WTC11 (cell line): Measurements from ENCODE around the gene GGA2. TPM values are rescaled to one million over a fixed set of nuclear protein-coding genes. Genes with fewer than 3 reads are reported as not detected.

Source experiments
- CREM ChIP-seq: sonication (generic); formaldehyde crosslinking; IDR thresholded peaks from 2 replicates; pipeline ENCODE4 v1.8.1; 2022; ENCODE audit warnings: mild to moderate bottlenecking, missing genetic modification reagents, moderate library complexity
- ESRRA ChIP-seq: sonication (generic); formaldehyde crosslinking; IDR thresholded peaks from 2 replicates; pipeline ENCODE4 v1.8.1; 2022; ENCODE audit warnings: mild to moderate bottlenecking, missing genetic modification reagents, borderline replicate concordance
- FOXP1 ChIP-seq: sonication (generic); formaldehyde crosslinking; IDR thresholded peaks from 2 replicates; pipeline ENCODE4 v1.8.0; 2022; ENCODE audit warnings: missing genetic modification reagents, mild to moderate bottlenecking, moderate library complexity, borderline replicate concordance
- KAT7 ChIP-seq: sonication (generic); formaldehyde crosslinking; IDR thresholded peaks from 2 replicates; pipeline ENCODE4 v1.8.1; 2023; ENCODE audit warnings: missing genetic modification reagents, mild to moderate bottlenecking, borderline replicate concordance
- SMAD3 ChIP-seq: sonication (generic); formaldehyde crosslinking; IDR thresholded peaks from 2 replicates; pipeline ENCODE4 v1.8.0; 2022; ENCODE audit warnings: missing genetic modification reagents, mild to moderate bottlenecking, borderline replicate concordance
- TCF7 ChIP-seq: sonication (generic); formaldehyde crosslinking; IDR thresholded peaks from 2 replicates; pipeline ENCODE4 v1.8.0; 2022; ENCODE audit warnings: mild to moderate bottlenecking, low read depth, missing genetic modification reagents, moderate library complexity
- ZNF138 ChIP-seq: sonication (generic); formaldehyde crosslinking; conservative IDR thresholded peaks from 2 replicates; pipeline ENCODE4 v1.8.1; 2022; ENCODE audit warnings: mild to moderate bottlenecking, moderate library complexity, missing genetic modification reagents
- ZNF219 ChIP-seq: sonication (generic); formaldehyde crosslinking; IDR thresholded peaks from 2 replicates; pipeline ENCODE4 v1.8.0; 2023; ENCODE audit warnings: missing genetic modification reagents, mild to moderate bottlenecking, borderline replicate concordance
- ZNF232 ChIP-seq: sonication (generic); formaldehyde crosslinking; IDR thresholded peaks from 2 replicates; pipeline ENCODE4 v1.8.0; 2022; ENCODE audit warnings: mild to moderate bottlenecking, missing genetic modification reagents
- ZNF423 ChIP-seq: fragments of 250-450 bp; sonication (Bioruptor Pico); IDR thresholded peaks from 2 replicates; pipeline ENCODE4 v2.1.2; 2022; ENCODE audit warnings: mild to moderate bottlenecking, moderate library complexity
- total RNA-seq: library from RNA; stranded (reverse); gene quantifications from 3 replicates; pipeline ENCODE4 v1.2.3, GENCODE V29; 2021
- TF ChIP-seq, protein P1 (sequence below): sonication (generic); formaldehyde crosslinking; IDR thresholded peaks from 2 replicates; pipeline ENCODE4 v1.8.1; 2023; ENCODE audit warnings: mild to moderate bottlenecking, missing genetic modification reagents, moderate library complexity
- TF ChIP-seq, protein P2 (sequence below): sonication (generic); formaldehyde crosslinking; IDR thresholded peaks from 2 replicates; pipeline ENCODE4 v1.8.1; 2022; ENCODE audit warnings: low read depth, mild to moderate bottlenecking, moderate library complexity, missing genetic modification reagents, borderline replicate concordance
- TF ChIP-seq, protein P3 (sequence below): sonication (generic); formaldehyde crosslinking; IDR thresholded peaks from 2 replicates; pipeline ENCODE4 v1.8.1; 2023; ENCODE audit warnings: mild to moderate bottlenecking, moderate library complexity, missing genetic modification reagents
- TF ChIP-seq, protein P4 (sequence below): sonication (generic); formaldehyde crosslinking; IDR thresholded peaks from 2 replicates; pipeline ENCODE4 v1.8.0; 2022; ENCODE audit warnings: mild to moderate bottlenecking, missing genetic modification reagents
- TF ChIP-seq, protein P5 (sequence below): sonication (generic); formaldehyde crosslinking; IDR thresholded peaks from 2 replicates; pipeline ENCODE4 v1.8.1; 2023; ENCODE audit warnings: mild to moderate bottlenecking, missing genetic modification reagents
- TF ChIP-seq, protein P6 (sequence below): sonication (generic); formaldehyde crosslinking; IDR thresholded peaks from 2 replicates; pipeline ENCODE4 v1.8.1; 2023; ENCODE audit warnings: mild to moderate bottlenecking, missing genetic modification reagents, borderline replicate concordance
- TF ChIP-seq, protein P7 (sequence below): sonication (generic); formaldehyde crosslinking; IDR thresholded peaks from 2 replicates; pipeline ENCODE4 v1.8.1; 2022; ENCODE audit warnings: mild to moderate bottlenecking, moderate library complexity, missing genetic modification reagents
- TF ChIP-seq, protein P8 (sequence below): sonication (generic); formaldehyde crosslinking; IDR thresholded peaks from 2 replicates; pipeline ENCODE4 v1.8.1; 2022; ENCODE audit warnings: mild to moderate bottlenecking, missing genetic modification reagents, moderate library complexity, borderline replicate concordance
- TF ChIP-seq, protein P9 (sequence below): fragments of 200-600 bp; IDR thresholded peaks from 2 replicates; pipeline ENCODE4 v1.8.0; 2022; ENCODE audit warnings: antibody characterized with exemption

GGA2 gene
- total RNA-seq, 1 experiment from 2014 or later: 107 TPM

DNA sequence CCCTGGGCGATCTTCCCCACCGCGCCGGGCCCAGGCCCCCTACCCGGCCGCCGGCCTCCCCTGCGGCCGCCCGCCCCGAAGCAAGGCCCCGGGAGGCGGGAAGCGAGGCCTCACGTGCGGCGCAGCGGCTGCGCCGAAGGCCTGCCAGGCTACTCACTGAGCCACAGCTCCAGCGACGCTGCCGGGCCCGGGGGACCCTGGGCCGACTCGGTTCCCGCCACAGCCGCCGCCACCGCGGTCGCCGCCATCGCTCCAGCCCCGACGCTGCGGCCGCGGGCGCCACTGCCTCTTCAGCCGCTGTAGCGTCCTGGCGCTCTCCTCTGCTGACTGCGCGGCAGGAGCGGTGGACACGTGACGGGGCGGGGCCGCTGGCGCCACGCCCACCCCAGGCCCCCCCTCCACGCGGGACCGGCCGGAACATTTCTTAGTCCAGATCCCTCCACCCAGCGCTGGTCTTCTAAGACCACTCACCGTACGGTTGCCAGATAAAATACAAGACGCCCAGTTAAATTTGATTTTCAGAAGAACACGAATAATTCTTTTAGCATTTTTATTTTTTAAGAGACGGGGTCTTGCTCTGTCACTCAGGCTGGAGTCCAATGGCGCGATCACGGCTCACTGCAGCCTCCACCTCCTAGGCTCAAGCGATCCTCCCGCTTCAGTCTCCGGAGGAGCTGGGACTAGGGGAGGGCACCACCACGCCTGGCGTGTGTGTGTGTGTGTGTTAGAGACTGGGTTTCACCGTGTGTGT lies at the start of gene GGA2 (continued):
- TF ChIP-seq, protein P1, sequence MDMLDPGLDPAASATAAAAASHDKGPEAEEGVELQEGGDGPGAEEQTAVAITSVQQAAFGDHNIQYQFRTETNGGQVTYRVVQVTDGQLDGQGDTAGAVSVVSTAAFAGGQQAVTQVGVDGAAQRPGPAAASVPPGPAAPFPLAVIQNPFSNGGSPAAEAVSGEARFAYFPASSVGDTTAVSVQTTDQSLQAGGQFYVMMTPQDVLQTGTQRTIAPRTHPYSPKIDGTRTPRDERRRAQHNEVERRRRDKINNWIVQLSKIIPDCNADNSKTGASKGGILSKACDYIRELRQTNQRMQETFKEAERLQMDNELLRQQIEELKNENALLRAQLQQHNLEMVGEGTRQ: peak; percentile 97
- TF ChIP-seq TCF7 (CRISPR knock-in tag) (0 out of 2 replicates have a peak, but pooled peaks have one; percentile 57), SMAD3 (peak; percentile 40; the same call in 1 of the 2 replicates), CREM (CRISPR knock-in tag) (peak; percentile 85), FOXP1 (peak; percentile 93), ZNF423 (CRISPR knock-in tag) (no peak), ZNF232 (CRISPR knock-in tag) (peak; percentile 77; the same call in 1 of the 2 replicates), ZNF219 (CRISPR knock-in tag) (no peak), KAT7 (peak; percentile 66; the same call in 1 of the 2 replicates), ESRRA (CRISPR knock-in tag) (peak; percentile 50; the same call in 1 of the 2 replicates), ZNF138 (CRISPR knock-in tag) (no peak)
- TF ChIP-seq, protein P2, sequence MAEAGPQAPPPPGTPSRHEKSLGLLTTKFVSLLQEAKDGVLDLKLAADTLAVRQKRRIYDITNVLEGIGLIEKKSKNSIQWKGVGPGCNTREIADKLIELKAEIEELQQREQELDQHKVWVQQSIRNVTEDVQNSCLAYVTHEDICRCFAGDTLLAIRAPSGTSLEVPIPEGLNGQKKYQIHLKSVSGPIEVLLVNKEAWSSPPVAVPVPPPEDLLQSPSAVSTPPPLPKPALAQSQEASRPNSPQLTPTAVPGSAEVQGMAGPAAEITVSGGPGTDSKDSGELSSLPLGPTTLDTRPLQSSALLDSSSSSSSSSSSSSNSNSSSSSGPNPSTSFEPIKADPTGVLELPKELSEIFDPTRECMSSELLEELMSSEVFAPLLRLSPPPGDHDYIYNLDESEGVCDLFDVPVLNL (CRISPR knock-in tag): peak; percentile 89; the same call in 1 of the 2 replicates
- TF ChIP-seq, protein P3, sequence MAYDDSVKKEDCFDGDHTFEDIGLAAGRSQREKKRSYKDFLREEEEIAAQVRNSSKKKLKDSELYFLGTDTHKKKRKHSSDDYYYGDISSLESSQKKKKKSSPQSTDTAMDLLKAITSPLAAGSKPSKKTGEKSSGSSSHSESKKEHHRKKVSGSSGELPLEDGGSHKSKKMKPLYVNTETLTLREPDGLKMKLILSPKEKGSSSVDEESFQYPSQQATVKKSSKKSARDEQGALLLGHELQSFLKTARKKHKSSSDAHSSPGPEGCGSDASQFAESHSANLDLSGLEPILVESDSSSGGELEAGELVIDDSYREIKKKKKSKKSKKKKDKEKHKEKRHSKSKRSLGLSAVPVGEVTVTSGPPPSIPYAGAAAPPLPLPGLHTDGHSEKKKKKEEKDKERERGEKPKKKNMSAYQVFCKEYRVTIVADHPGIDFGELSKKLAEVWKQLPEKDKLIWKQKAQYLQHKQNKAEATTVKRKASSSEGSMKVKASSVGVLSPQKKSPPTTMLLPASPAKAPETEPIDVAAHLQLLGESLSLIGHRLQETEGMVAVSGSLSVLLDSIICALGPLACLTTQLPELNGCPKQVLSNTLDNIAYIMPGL (CRISPR knock-in tag): peak; percentile 62; the same call in 1 of the 2 replicates
- TF ChIP-seq, protein P4, sequence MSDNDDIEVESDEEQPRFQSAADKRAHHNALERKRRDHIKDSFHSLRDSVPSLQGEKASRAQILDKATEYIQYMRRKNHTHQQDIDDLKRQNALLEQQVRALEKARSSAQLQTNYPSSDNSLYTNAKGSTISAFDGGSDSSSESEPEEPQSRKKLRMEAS: peak; percentile 63; the same call in 1 of the 2 replicates
- TF ChIP-seq, protein P5, sequence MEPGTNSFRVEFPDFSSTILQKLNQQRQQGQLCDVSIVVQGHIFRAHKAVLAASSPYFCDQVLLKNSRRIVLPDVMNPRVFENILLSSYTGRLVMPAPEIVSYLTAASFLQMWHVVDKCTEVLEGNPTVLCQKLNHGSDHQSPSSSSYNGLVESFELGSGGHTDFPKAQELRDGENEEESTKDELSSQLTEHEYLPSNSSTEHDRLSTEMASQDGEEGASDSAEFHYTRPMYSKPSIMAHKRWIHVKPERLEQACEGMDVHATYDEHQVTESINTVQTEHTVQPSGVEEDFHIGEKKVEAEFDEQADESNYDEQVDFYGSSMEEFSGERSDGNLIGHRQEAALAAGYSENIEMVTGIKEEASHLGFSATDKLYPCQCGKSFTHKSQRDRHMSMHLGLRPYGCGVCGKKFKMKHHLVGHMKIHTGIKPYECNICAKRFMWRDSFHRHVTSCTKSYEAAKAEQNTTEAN (CRISPR knock-in tag): peak; percentile 67; the same call in 1 of the 2 replicates
- TF ChIP-seq, protein P6, sequence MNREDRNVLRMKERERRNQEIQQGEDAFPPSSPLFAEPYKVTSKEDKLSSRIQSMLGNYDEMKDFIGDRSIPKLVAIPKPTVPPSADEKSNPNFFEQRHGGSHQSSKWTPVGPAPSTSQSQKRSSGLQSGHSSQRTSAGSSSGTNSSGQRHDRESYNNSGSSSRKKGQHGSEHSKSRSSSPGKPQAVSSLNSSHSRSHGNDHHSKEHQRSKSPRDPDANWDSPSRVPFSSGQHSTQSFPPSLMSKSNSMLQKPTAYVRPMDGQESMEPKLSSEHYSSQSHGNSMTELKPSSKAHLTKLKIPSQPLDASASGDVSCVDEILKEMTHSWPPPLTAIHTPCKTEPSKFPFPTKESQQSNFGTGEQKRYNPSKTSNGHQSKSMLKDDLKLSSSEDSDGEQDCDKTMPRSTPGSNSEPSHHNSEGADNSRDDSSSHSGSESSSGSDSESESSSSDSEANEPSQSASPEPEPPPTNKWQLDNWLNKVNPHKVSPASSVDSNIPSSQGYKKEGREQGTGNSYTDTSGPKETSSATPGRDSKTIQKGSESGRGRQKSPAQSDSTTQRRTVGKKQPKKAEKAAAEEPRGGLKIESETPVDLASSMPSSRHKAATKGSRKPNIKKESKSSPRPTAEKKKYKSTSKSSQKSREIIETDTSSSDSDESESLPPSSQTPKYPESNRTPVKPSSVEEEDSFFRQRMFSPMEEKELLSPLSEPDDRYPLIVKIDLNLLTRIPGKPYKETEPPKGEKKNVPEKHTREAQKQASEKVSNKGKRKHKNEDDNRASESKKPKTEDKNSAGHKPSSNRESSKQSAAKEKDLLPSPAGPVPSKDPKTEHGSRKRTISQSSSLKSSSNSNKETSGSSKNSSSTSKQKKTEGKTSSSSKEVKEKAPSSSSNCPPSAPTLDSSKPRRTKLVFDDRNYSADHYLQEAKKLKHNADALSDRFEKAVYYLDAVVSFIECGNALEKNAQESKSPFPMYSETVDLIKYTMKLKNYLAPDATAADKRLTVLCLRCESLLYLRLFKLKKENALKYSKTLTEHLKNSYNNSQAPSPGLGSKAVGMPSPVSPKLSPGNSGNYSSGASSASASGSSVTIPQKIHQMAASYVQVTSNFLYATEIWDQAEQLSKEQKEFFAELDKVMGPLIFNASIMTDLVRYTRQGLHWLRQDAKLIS: no peak
- TF ChIP-seq, protein P7, sequence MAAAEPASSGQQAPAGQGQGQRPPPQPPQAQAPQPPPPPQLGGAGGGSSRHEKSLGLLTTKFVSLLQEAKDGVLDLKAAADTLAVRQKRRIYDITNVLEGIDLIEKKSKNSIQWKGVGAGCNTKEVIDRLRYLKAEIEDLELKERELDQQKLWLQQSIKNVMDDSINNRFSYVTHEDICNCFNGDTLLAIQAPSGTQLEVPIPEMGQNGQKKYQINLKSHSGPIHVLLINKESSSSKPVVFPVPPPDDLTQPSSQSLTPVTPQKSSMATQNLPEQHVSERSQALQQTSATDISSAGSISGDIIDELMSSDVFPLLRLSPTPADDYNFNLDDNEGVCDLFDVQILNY (CRISPR knock-in tag): peak; percentile 92
- TF ChIP-seq, protein P8, sequence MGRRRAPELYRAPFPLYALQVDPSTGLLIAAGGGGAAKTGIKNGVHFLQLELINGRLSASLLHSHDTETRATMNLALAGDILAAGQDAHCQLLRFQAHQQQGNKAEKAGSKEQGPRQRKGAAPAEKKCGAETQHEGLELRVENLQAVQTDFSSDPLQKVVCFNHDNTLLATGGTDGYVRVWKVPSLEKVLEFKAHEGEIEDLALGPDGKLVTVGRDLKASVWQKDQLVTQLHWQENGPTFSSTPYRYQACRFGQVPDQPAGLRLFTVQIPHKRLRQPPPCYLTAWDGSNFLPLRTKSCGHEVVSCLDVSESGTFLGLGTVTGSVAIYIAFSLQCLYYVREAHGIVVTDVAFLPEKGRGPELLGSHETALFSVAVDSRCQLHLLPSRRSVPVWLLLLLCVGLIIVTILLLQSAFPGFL: 0 out of 2 replicates have a peak, but pooled peaks have one; percentile 66
- TF ChIP-seq, protein P9, sequence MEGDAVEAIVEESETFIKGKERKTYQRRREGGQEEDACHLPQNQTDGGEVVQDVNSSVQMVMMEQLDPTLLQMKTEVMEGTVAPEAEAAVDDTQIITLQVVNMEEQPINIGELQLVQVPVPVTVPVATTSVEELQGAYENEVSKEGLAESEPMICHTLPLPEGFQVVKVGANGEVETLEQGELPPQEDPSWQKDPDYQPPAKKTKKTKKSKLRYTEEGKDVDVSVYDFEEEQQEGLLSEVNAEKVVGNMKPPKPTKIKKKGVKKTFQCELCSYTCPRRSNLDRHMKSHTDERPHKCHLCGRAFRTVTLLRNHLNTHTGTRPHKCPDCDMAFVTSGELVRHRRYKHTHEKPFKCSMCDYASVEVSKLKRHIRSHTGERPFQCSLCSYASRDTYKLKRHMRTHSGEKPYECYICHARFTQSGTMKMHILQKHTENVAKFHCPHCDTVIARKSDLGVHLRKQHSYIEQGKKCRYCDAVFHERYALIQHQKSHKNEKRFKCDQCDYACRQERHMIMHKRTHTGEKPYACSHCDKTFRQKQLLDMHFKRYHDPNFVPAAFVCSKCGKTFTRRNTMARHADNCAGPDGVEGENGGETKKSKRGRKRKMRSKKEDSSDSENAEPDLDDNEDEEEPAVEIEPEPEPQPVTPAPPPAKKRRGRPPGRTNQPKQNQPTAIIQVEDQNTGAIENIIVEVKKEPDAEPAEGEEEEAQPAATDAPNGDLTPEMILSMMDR: no peak
- TF ChIP-seq, all 79 proteins: peak for 33
